Testis (tissue), 3 donors: ENCODE measurements around the gene SLC27A3. TPM values are rescaled to one million over a fixed set of nuclear protein-coding genes. Genes with fewer than 3 reads are reported as not detected.

Experiments
- DNase-seq: peaks from one replicate; pipeline ENCODE4 v3.0.0-alpha.2; 2019
- H3K27ac ChIP-seq, 2 donors: fragments of 200-600 bp; sonication (generic); one replicate each; pipeline ENCODE4 v1.5.1; 2019
- H3K27me3 ChIP-seq: fragments of 200-600 bp; sonication (generic); one replicate; pipeline ENCODE4 v1.5.1; 2019
- H3K36me3 ChIP-seq: fragments of 200-600 bp; sonication (generic); one replicate; pipeline ENCODE4 v1.5.1; 2017; ENCODE audit warnings: low read depth; ENCODE audit errors: missing control alignments
- H3K4me1 ChIP-seq: fragments of 200-600 bp; sonication (generic); one replicate; pipeline ENCODE4 v1.5.1; 2019
- H3K4me3 ChIP-seq, 2 donors: fragments of 200-600 bp; sonication (generic); one replicate each; pipeline ENCODE4 v1.5.1; 2017 to 2019
- H3K9me3 ChIP-seq: fragments of 200-600 bp; sonication (generic); one replicate; pipeline ENCODE4 v1.5.1; 2017
- CTCF ChIP-seq, 3 experiments: fragments of 450-650 bp in 2 of 3; fragments of 200-600 bp in 1 of 3; sonication (generic) in 1 of 3; IDR thresholded peaks; one replicate each; pipeline ENCODE4 v1.5.1; 2016 to 2019; ENCODE audit warnings: antibody characterized with exemption in 3 of 3, mild to moderate bottlenecking in 2 of 3, moderate library complexity in 1 of 3
- POLR2A ChIP-seq: fragments of 450-650 bp; IDR thresholded peaks from one replicate; pipeline ENCODE4 v1.6.1; 2017; ENCODE audit warnings: antibody characterized with exemption, mild to moderate bottlenecking, moderate library complexity
- WGBS, 2 donors: methylation state at CpG; one replicate each; pipeline ENCODE4 v1.1.5; 2018; 5-methylcytosine and 5-hydroxymethylcytosine counted together
- intact Hi-C: fragments of 100-400 bp; cut with DNase I; formaldehyde crosslinking; loops from one replicate; pipeline ENCODE4 v1.15.1; 2023; ENCODE audit warnings: low total_unique reads
- polyA plus RNA-seq: library from polyadenylated mRNA; stranded (reverse); fragments of 350-450 nt; fragmentation: Illumina TruSeq; extraction: RNeasy Lipid Tissue Mini Kit (QIAGEN cat#74804); gene quantifications from one replicate; pipeline ENCODE4 v1.2.3, GENCODE V29; 2014; ENCODE audit warnings: low read depth, low replicate concordance; ENCODE audit not compliant: insufficient read depth
- total RNA-seq, 2 donors: library from RNA; depleted of rRNA; stranded (reverse); fragments of >200 nt; gene quantifications; one replicate each; pipeline ENCODE4 v1.2.3, GENCODE V29; 2016

Gene SLC27A3
- total and polyA plus RNA-seq, 3 donors from 2014 or later = 38.5 to 83.3 (median 54.9) TPM

- 50 to 55% methylated on average over 5 of the region's 5 CpGs for WGBS, 2 donors
- peaks cover 8% of the 10 kb centered on the region for H3K4me1 ChIP-seq
- intact Hi-C loops = no loop called here
- H3K9me3 ChIP-seq = no peaks in the 10 kb centered on the region
- no peak for TF ChIP-seq CTCF (IDR thresholded peaks at IDR 0.05)
- no peak for TF ChIP-seq POLR2A
- no peak overlapping the region for H3K4me3 ChIP-seq
- no peak overlapping the region for H3K27ac ChIP-seq
- DNase-seq = no peak
- H3K27me3 ChIP-seq = no peaks in the 10 kb centered on the region
- H3K36me3 ChIP-seq = no peaks in the 10 kb centered on the region
Observed at GRCh38 chr1:153742411-153743142, 32.6 kb upstream of the SLC27A3 start.

GRCh38 chr1:153745417-153745816 lies 29.8 kb upstream of the SLC27A3 start:
- H3K4me3 ChIP-seq = no peak overlapping the region
- H3K27ac ChIP-seq = no peak overlapping the region
- no peak for TF ChIP-seq POLR2A
- no peak for TF ChIP-seq CTCF (IDR thresholded peaks at IDR 0.05)
- intact Hi-C loops = loop anchor here (5.0 kb wide), 1 partner anchor 63 kb away; no protein-coding TSS in a partner anchor
- no peak for DNase-seq
- H3K9me3 ChIP-seq = no peaks in the 10 kb centered on the region
- no peaks in the 10 kb centered on the region for H3K27me3 ChIP-seq
- WGBS, 2 donors = 89 to 91% methylated on average over 2 of the region's 2 CpGs
- H3K36me3 ChIP-seq = no peaks in the 10 kb centered on the region
- peaks cover 23% of the 10 kb centered on the region for H3K4me1 ChIP-seq

GRCh38 chr1:153746174-153746573 lies 29.0 kb upstream of the SLC27A3 start:
- H3K4me1 ChIP-seq = peaks cover 30% of the 10 kb centered on the region
- intact Hi-C loops = loop anchor here (5.0 kb wide), 1 partner anchor 64 kb away; no protein-coding TSS in a partner anchor
- no peaks in the 10 kb centered on the region for H3K36me3 ChIP-seq

GRCh38 chr1:153748903-153749302 lies 26.3 kb upstream of the SLC27A3 start:
- H3K36me3 ChIP-seq = no peaks in the 10 kb centered on the region
- peak overlapping the region in 1 of 2 donors; percentile 89 for H3K27ac ChIP-seq
- H3K4me3 ChIP-seq = no peak overlapping the region
- WGBS, 2 donors = 67 to 71% methylated on average over 2 of the region's 2 CpGs
- no peaks in the 10 kb centered on the region for H3K27me3 ChIP-seq
- no peaks in the 10 kb centered on the region for H3K9me3 ChIP-seq
- DNase-seq = no peak
- peaks cover 33% of the 10 kb centered on the region for H3K4me1 ChIP-seq
- no peak for TF ChIP-seq POLR2A
- TF ChIP-seq CTCF (IDR thresholded peaks at IDR 0.05) = no peak
- intact Hi-C loops = loop anchor here (5.0 kb wide), 1 partner anchor 67 kb away; no protein-coding TSS in a partner anchor

More at GRCh38 chr1:153746174-153746573, 29.0 kb upstream of the SLC27A3 start:
- H3K4me3 ChIP-seq = no peak overlapping the region
- H3K27ac ChIP-seq = no peak overlapping the region
- TF ChIP-seq CTCF (IDR thresholded peaks at IDR 0.05) (no peak), POLR2A (no peak)
- DNase-seq = no peak
- no peaks in the 10 kb centered on the region for H3K9me3 ChIP-seq
- WGBS, 2 donors = 93 to 97% methylated on average over 13 of the region's 13 CpGs
- H3K27me3 ChIP-seq = no peaks in the 10 kb centered on the region
